HG02571 (cell line): ENCODE results near the gene HBZ.
"Not testable (repeated sequence)": the region's sequence is repeated elsewhere in the genome, so short reads cannot be mapped to it uniquely, and the experiment has no call there.

Source experiments
- ATAC-seq: cut with Tn5 transposase; IDR thresholded peaks from one replicate; pipeline ENCODE4 v1.9.1; 2021; ENCODE audit warnings: mild to moderate bottlenecking, moderate library complexity; ENCODE audit not compliant: unreplicated experiment

HBZ gene

DNA sequence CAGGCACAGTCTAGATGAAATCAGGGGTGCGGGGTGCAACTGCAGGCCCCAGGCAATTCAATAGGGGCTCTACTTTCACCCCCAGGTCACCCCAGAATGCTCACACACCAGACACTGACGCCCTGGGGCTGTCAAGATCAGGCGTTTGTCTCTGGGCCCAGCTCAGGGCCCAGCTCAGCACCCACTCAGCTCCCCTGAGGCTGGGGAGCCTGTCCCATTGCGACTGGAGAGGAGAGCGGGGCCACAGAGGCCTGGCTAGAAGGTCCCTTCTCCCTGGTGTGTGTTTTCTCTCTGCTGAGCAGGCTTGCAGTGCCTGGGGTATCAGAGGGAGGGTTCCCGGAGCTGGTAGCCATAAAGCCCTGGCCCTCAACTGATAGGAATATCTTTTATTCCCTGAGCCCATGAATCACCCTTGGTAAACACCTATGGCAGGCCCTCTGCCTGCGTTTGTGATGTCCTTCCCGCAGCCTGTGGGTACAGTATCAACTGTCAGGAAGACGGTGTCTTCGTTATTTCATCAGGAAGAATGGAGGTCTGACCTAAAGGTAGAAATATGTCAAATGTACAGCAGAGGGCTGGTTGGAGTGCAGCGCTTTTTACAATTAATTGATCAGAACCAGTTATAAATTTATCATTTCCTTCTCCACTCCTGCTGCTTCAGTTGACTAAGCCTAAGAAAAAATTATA lies 25.7 kb downstream of the HBZ start:
- no peak for ATAC-seq

DNA sequence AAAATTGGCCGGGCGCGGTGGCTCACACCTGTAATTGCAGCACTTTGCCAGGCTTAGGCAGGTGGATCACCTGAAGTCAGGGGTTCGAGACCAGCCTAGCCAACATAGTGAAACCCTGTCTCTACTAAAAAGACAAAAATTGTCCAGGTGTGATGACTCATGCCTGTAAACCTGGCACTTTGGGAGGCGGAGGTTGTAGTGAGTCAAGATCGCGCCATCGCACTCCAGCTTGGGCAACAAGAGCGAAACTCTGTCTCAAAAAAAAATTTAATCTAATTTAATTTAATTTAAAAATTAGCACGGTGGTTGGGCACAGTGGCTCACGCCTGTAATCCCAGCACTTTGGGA lies 26.2 kb downstream of the HBZ start:
- no peak for ATAC-seq

GRCh38 chr16:179211-180092 lies 27.0 kb downstream of the HBZ start:
- no peak for ATAC-seq

- ATAC-seq: no peak
Measured at GRCh38 chr16:180101-180675, 27.7 kb downstream of the HBZ start, which contains the start of gene HBQ1. TSS of gene HBQ1 (plus strand) at chr16:180459. CDS start at chr16:180487, 28 bp downstream.

- no peak for ATAC-seq
Measured at GRCh38 chr16:180681-181564, 28.5 kb downstream of the HBZ start.

GRCh38 chr16:181565-182021 lies 29.1 kb downstream of the HBZ start:
- no peak for ATAC-seq

- ATAC-seq: no peak
Measured at GRCh38 chr16:183005-183404, 30.6 kb downstream of the HBZ start.

DNA sequence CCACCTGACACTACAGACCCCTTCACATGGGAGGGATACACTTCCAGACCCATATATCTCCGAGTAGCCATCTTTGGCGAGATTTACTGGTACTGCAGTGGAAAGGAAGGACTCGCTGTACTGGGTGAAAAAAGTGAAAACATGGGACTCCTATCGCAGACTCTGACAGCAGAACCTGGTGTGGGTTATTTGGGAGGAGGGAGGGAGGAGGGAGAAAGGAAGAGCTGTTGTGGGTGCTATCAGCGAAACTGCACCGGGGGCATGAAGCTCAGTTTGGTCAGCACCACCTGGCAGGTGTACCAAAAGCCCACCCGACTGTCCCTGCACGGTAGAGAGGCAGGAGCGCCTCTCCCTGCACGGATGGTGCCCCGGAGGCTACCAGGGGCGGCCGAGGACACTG lies 32.8 kb downstream of the HBZ start:
- ATAC-seq: no peak

GRCh38 chr16:185691-186090 lies 33.2 kb downstream of the HBZ start:
- no peak for ATAC-seq

- no peak for ATAC-seq
Measured at GRCh38 chr16:187330-187729, 34.9 kb downstream of the HBZ start.

GRCh38 chr16:188674-189073 lies 36.2 kb downstream of the HBZ start:
- no peak for ATAC-seq

DNA sequence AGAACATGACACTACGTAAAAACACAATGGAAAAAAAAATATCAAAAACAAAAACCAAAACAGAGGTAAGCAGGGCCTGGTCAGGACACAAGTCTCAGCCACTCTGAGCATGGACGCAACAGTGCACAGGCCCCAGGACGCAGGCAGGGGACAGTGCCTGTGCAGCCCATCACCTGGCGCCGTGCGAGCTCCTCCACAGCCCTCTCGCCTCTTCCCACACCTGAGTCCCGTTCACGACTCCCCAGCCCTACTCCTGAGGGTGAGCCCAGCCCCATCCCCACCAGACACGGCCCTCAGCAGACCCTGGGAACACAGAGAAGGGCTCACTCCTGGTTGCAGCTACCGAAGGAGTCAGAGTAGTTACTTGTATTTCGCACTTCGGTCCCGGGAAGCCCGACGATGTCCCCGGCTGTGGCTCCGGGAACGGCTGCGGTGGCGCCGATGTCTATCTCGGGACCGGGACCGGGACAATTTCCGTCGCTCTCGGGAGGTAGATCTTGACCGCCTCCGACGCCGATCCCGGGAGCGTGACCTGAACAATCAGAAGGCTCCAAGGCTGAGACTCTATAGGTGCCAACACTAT lies 37.3 kb downstream of the HBZ start:
- ATAC-seq: no peak

- no peak for ATAC-seq
Measured at GRCh38 chr16:191831-192230, 39.4 kb downstream of the HBZ start.

DNA sequence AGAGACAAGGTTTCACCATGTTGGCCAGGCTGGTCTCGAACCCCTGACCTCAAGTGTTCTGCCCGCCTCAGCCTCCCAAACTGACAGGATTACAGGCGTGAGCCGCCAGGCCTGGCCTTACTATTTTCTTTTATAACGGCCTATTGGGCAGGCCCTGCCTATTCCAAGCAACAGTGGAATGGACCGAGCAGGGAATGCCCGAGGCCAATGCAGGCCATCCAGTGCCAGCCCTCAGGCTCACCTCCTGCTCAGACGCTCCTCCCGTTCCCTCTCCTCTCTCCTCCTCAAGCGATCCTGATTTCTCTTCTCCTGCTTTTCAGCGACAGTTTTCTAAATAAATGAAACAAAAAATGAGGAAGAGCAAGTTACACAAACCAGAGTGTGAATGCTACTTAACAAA lies 40.2 kb downstream of the HBZ start:
- no peak for ATAC-seq

DNA sequence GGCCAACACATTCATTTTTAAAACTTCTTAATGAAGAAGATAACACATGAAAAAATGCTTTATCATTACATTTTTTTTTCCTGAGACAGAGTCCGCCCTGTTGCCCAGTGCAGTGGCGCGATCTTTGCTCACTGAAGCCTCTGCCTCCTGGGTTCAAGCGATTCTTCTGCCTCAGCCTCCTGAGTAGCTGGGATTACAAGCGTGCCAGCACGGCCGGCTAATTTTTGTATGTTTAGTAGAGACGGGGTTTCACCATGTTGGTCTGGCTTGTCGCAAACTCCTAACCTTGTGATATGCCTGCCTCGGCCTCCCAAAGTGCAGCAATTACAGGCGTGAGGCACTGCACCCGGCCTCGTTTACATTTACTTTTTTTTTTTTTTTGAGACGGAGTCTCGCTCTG lies 41.0 kb downstream of the HBZ start:
- no peak for ATAC-seq

DNA sequence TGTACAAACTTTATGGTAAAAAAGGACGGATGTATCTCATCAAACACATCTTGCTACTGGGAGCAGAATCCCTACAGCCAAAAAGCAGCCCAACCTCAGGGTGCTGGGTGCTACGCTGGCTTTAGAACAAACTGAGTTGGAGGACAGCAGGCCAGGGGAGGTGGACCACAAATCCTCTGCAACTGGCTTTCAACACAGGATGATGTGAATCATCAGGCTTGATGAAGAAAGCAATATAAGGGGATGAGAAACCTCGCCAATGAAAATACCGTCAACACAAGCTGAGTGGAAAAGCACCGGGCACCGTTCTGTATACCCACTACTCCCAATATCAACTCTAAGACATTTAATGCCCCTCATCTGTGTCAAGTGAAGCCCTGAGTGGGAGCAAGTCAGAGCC lies 42.1 kb downstream of the HBZ start:
- no peak for ATAC-seq

- ATAC-seq: no peak
Measured at GRCh38 chr16:200388-200787, 47.9 kb downstream of the HBZ start.

DNA sequence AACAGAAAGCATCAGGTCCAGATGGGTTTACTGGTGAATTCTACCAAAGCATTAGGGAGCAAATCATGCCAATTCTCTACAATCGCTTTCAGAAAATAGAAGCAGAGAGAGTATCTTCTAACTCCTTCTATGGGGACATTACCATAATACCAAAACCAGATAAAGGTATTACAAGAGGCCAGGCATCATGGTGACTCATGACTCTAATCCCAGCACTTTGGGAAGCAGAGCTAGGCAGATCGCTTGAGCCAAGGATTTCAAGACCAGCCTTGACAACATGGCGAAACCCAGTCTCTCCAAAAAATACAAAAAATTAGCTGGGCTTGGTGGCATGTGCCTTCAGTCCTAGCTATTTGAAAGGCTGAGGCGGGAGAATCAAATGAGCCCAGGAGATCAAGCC lies 50.8 kb downstream of the HBZ start:
- ATAC-seq: no peak

GRCh38 chr16:204046-204445 lies 51.6 kb downstream of the HBZ start:
- ATAC-seq: not testable (repeated sequence)
